Measurements from ENCODE around the gene MAPK8IP2. TPM values are rescaled to one million over a fixed set of nuclear protein-coding genes. Genes with fewer than 3 reads are reported as not detected.

Gene MAPK8IP2
- total and polyA plus RNA-seq, 2 of the 13 experiments (the other 11 are each of a cell fraction or from before 2014, with no cell fraction given), result 1.3 to 2.6 TPM

- TF ChIP-seq ZNF710 (CRISPR knock-in tag; IDR thresholded peaks at IDR 0.05; ENCODE audit: borderline replicate concordance) (peak; percentile 28; the same call in 1 of the 2 replicates), ZNF329 (CRISPR knock-in tag; IDR thresholded peaks at IDR 0.05; ENCODE audit: low read depth) (peak; percentile 60; the same call in 1 of the 2 replicates), MEF2D (CRISPR knock-in tag; IDR thresholded peaks at IDR 0.05) (no peak; the same call in 1 of the 2 replicates), DBP (CRISPR knock-in tag; IDR thresholded peaks at IDR 0.05; ENCODE audit: not compliant biosample characterization) (peak; percentile 12), ZNF264 (CRISPR knock-in tag; IDR thresholded peaks at IDR 0.05) (0 out of 2 replicates have a peak, but pooled peaks have one; percentile 25), ZNF713 (CRISPR knock-in tag; IDR thresholded peaks at IDR 0.05) (no peak), MLLT10 (CRISPR knock-in tag; IDR thresholded peaks at IDR 0.05) (no peak), ZNF180 (CRISPR knock-in tag; IDR thresholded peaks at IDR 0.05; ENCODE audit: borderline replicate concordance, low read depth) (no peak), ZNF382 (CRISPR knock-in tag; IDR thresholded peaks at IDR 0.05; ENCODE audit: borderline replicate concordance) (no peak), ONECUT2 (CRISPR knock-in tag; IDR thresholded peaks at IDR 0.05) (no peak), JUND (CRISPR knock-in tag; IDR thresholded peaks at IDR 0.05) (no peak), NAIF1 (CRISPR knock-in tag; IDR thresholded peaks at IDR 0.05; ENCODE audit: borderline replicate concordance) (no peak), ZNF580 (CRISPR knock-in tag; IDR thresholded peaks at IDR 0.05; ENCODE audit: borderline replicate concordance, low read depth) (no peak), ZNF83 (CRISPR knock-in tag; IDR thresholded peaks at IDR 0.05; ENCODE audit: borderline replicate concordance) (no peak), ZBTB46 (CRISPR knock-in tag; IDR thresholded peaks at IDR 0.05; ENCODE audit: borderline replicate concordance) (no peak), ZMAT5 (CRISPR knock-in tag; IDR thresholded peaks at IDR 0.05; ENCODE audit: borderline replicate concordance, low read depth) (no peak), MEIS1 (CRISPR knock-in tag; IDR thresholded peaks at IDR 0.05; ENCODE audit: borderline replicate concordance) (no peak; the same call in 1 of the 2 replicates), TCF7L2 (IDR thresholded peaks at IDR 0.05; ENCODE audit: low read depth, low read length) (no peak), SMAD3 (CRISPR knock-in tag; IDR thresholded peaks at IDR 0.05) (no peak)
Measured at GRCh38 chr22:50627642-50628542, 27.3 kb downstream of the MAPK8IP2 start, which contains the start of gene ARSA (continued).
